ENCODE data around the gene RBAK. TPM values are rescaled to one million over a fixed set of nuclear protein-coding genes. Genes with fewer than 3 reads are reported as not detected.

Gene RBAK
- 7.4 and 7.7 TPM in 2 replicates for total RNA-seq

GRCh38 chr7:5045558-5046396, at the start of gene RBAK:
Gene RBAK, plus strand, starts transcription at chr7:5045860. Its CDS starts 2,217 bp downstream, at chr7:5048077.

Small RNA genes within 50 kb of the gene (small RNA-seq; reads per million reads assigned to genes)
- gene AC092032.1 (ENCODE audit: low replicate concordance) = not detected

Other genes starting within 250 kb of the RBAK start
- under 0.01 and 0.14 TPM in 2 replicates for gene PAPOLB, start 183.8 kb upstream of the RBAK start, total RNA-seq
- 0.86 and 1.8 TPM in 2 replicates for gene RADIL, start 162.1 kb upstream of the RBAK start, total RNA-seq
- gene MMD2, start 86.7 kb upstream of the RBAK start, total RNA-seq = not detected in 2 replicates
- gene WIPI2, start 144.4 kb downstream of the RBAK start, total RNA-seq = 82.1 and 85.5 TPM in 2 replicates
- 1.0 and 1.8 TPM in 2 replicates for gene SLC29A4, start 237.1 kb downstream of the RBAK start, total RNA-seq

All from placental pericyte (primary cell).